ENCODE results near the gene FMN1. TPM values are rescaled to one million over a fixed set of nuclear protein-coding genes. Genes with fewer than 3 reads are reported as not detected.
A peak's percentile ranks its signal among the peaks of the same experiment; 100 is the strongest.

FMN1 gene
- total RNA-seq, 6 donors from 2014 or later = 20.2 to 176 (median 53.8) TPM

GRCh38 chr15:32901995-32902394 is 292.5 kb downstream of the FMN1 start:
- 55 to 71% methylated on average over 3 of the region's 3 CpGs for WGBS, 2 donors
- H3K4me3 ChIP-seq = no peak overlapping the region
- ATAC-seq (ENCODE audit: low FRiP score in 2 of 2) = no peak
- peaks cover 0 to 5% (median 0%) of the 10 kb centered on the region in 4 donors for H3K36me3 ChIP-seq
- no peaks in the 10 kb centered on the region for H3K27me3 ChIP-seq
- H3K9me3 ChIP-seq = no peaks in the 10 kb centered on the region
- TF ChIP-seq POLR2AphosphoS5 (IDR thresholded peaks at IDR 0.05) (no peak), CTCF (IDR thresholded peaks at IDR 0.05) (no peak), POLR2A (IDR thresholded peaks at IDR 0.05) (no peak)
- no peak for DNase-seq
- no peak overlapping the region for H3K27ac ChIP-seq
- no peaks in the 10 kb centered on the region for H3K4me1 ChIP-seq

- WGBS, 2 donors = 75 to 88% methylated on average over 2 of the region's 2 CpGs
- Histone ChIP-seq H3K4me1 (no peaks in the 10 kb centered on the region), H3K36me3 (peaks cover 0 to 5% (median 0%) of the 10 kb centered on the region in 4 donors), H3K27ac (no peak overlapping the region), H3K27me3 (no peaks in the 10 kb centered on the region), H3K4me3 (no peak overlapping the region), H3K9me3 (no peaks in the 10 kb centered on the region)
- ATAC-seq (ENCODE audit: low FRiP score in 2 of 2) = no peak
- no peak for DNase-seq
- TF ChIP-seq CTCF (IDR thresholded peaks at IDR 0.05) = no peak
- no peak for TF ChIP-seq EP300 (IDR thresholded peaks at IDR 0.05)
- TF ChIP-seq POLR2A (IDR thresholded peaks at IDR 0.05) = no peak
- TF ChIP-seq POLR2AphosphoS5 (IDR thresholded peaks at IDR 0.05) = no peak
These were observed 293.3 kb downstream of the FMN1 start for GRCh38 chr15:32901192-32901591.

- no peaks in the 10 kb centered on the region for H3K27me3 ChIP-seq
- H3K4me3 ChIP-seq = no peak overlapping the region
- no peaks in the 10 kb centered on the region for H3K4me1 ChIP-seq
- TF ChIP-seq CTCF (IDR thresholded peaks at IDR 0.05) = no peak
- no peak for TF ChIP-seq POLR2AphosphoS5 (IDR thresholded peaks at IDR 0.05)
- TF ChIP-seq POLR2A (IDR thresholded peaks at IDR 0.05) = no peak
- peaks cover 0 to 5% (median 0%) of the 10 kb centered on the region in 4 donors for H3K36me3 ChIP-seq
- DNase-seq = no peak
- 74 to 82% methylated on average over 6 of the region's 6 CpGs for WGBS, 2 donors
- H3K9me3 ChIP-seq = no peaks in the 10 kb centered on the region
- ATAC-seq (ENCODE audit: low FRiP score in 2 of 2) = peak in 1 of 2 donors; percentile 46
- H3K27ac ChIP-seq = no peak overlapping the region
These were observed 295.4 kb downstream of the FMN1 start for GRCh38 chr15:32899126-32899596.

- no peak for ATAC-seq (ENCODE audit: low FRiP score in 2 of 2)
- Histone ChIP-seq H3K27ac (no peak overlapping the region), H3K9me3 (no peaks in the 10 kb centered on the region), H3K36me3 (peaks cover 0 to 5% (median 0%) of the 10 kb centered on the region in 4 donors), H3K27me3 (no peaks in the 10 kb centered on the region), H3K4me3 (no peak overlapping the region), H3K4me1 (no peaks in the 10 kb centered on the region)
- no peak for DNase-seq
- TF ChIP-seq POLR2A (IDR thresholded peaks at IDR 0.05) (no peak), EP300 (IDR thresholded peaks at IDR 0.05) (no peak), POLR2AphosphoS5 (IDR thresholded peaks at IDR 0.05) (no peak), CTCF (IDR thresholded peaks at IDR 0.05) (no peak)
- 82 to 85% methylated on average over 4 of the region's 4 CpGs for WGBS, 2 donors
These were observed 296.1 kb downstream of the FMN1 start for GRCh38 chr15:32898414-32898813.

- DNase-seq = no peak
- ATAC-seq (ENCODE audit: low FRiP score in 2 of 2) = no peak
- Histone ChIP-seq H3K4me1 (no peaks in the 10 kb centered on the region), H3K4me3 (no peak overlapping the region), H3K36me3 (peaks cover 0 to 5% (median 0%) of the 10 kb centered on the region in 4 donors), H3K27ac (no peak overlapping the region), H3K27me3 (no peaks in the 10 kb centered on the region), H3K9me3 (no peaks in the 10 kb centered on the region)
- no peak for TF ChIP-seq CTCF (IDR thresholded peaks at IDR 0.05)
- TF ChIP-seq POLR2AphosphoS5 (IDR thresholded peaks at IDR 0.05) = no peak
- no peak for TF ChIP-seq EP300 (IDR thresholded peaks at IDR 0.05)
- no peak for TF ChIP-seq POLR2A (IDR thresholded peaks at IDR 0.05)
These were observed 301.1 kb downstream of the FMN1 start for GRCh38 chr15:32893421-32893820.

Measured in upper lobe of left lung (tissue), 6 donors.